TTC549 (cell line): Measurements from ENCODE around the gene TOM1L2.

Experiments
- FAIRE-seq: peaks from 2 replicates; lab custom pipeline; 2012; peaks lifted over from hg19 to GRCh38; lab: Jason Lieb, UNC

TOM1L2 gene

GRCh38 chr17:17833658-17834357, 138.4 kb downstream of the TOM1L2 start:
- no peak for FAIRE-seq

- no peak for FAIRE-seq
Observed at GRCh38 chr17:17832032-17832363, 140.2 kb downstream of the TOM1L2 start.

GRCh38 chr17:17831208-17832031, 140.8 kb downstream of the TOM1L2 start:
- no peak for FAIRE-seq

GRCh38 chr17:17830740-17831207, 141.4 kb downstream of the TOM1L2 start:
- FAIRE-seq, result no peak

GRCh38 chr17:17830269-17830567, 142.0 kb downstream of the TOM1L2 start:
- no peak for FAIRE-seq

- FAIRE-seq, result no peak
Observed at GRCh38 chr17:17827826-17828621, 144.2 kb downstream of the TOM1L2 start.

- FAIRE-seq, result no peak
Observed at GRCh38 chr17:17826942-17827785, 145.0 kb downstream of the TOM1L2 start.

- FAIRE-seq, result no peak
Observed at GRCh38 chr17:17826342-17826713, 145.9 kb downstream of the TOM1L2 start.

GRCh38 chr17:17824783-17825614, 147.2 kb downstream of the TOM1L2 start:
- FAIRE-seq, result no peak

- no peak for FAIRE-seq
Observed at GRCh38 chr17:17824119-17824782, 147.9 kb downstream of the TOM1L2 start.

- FAIRE-seq, result no peak
Observed at GRCh38 chr17:17823433-17824118, 148.6 kb downstream of the TOM1L2 start.

- FAIRE-seq, result no peak
Observed at GRCh38 chr17:17822616-17823015, 149.6 kb downstream of the TOM1L2 start.

GRCh38 chr17:17822189-17822588, 150.0 kb downstream of the TOM1L2 start:
- FAIRE-seq, result no peak

GRCh38 chr17:17820463-17821158, 151.6 kb downstream of the TOM1L2 start:
- no peak for FAIRE-seq

GRCh38 chr17:17820046-17820445, 152.2 kb downstream of the TOM1L2 start:
- FAIRE-seq, result no peak

- FAIRE-seq, result no peak
Observed at GRCh38 chr17:17819561-17819995, 152.6 kb downstream of the TOM1L2 start.

GRCh38 chr17:17819111-17819510, 153.1 kb downstream of the TOM1L2 start:
- FAIRE-seq, result no peak

- FAIRE-seq, result no peak
Observed at GRCh38 chr17:17818088-17818526, 154.1 kb downstream of the TOM1L2 start.

GRCh38 chr17:17817552-17817947, 154.7 kb downstream of the TOM1L2 start:
- no peak for FAIRE-seq
